Epithelial cell of esophagus (primary cell): ENCODE data around the gene KCNQ2.

ENCODE experiments used
- DNase-seq: peaks from one replicate; pipeline ENCODE4 v3.0.0; 2010; ENCODE audit warnings: low read depth
- H3K4me3 ChIP-seq: 2 replicates; pipeline ENCODE4 v1.5.1; 2011; ENCODE audit warnings: mild to moderate bottlenecking, low read length, control low read depth
- TF ChIP-seq, protein P1 (sequence below): IDR thresholded peaks from 2 replicates; pipeline ENCODE4 v1.5.1; 2011; ENCODE audit warnings: low read depth, mild to moderate bottlenecking, low read length, control low read depth, inconsistent platforms; ENCODE audit not compliant: insufficient read depth; ENCODE audit errors: missing control alignments

KCNQ2 gene

DNA sequence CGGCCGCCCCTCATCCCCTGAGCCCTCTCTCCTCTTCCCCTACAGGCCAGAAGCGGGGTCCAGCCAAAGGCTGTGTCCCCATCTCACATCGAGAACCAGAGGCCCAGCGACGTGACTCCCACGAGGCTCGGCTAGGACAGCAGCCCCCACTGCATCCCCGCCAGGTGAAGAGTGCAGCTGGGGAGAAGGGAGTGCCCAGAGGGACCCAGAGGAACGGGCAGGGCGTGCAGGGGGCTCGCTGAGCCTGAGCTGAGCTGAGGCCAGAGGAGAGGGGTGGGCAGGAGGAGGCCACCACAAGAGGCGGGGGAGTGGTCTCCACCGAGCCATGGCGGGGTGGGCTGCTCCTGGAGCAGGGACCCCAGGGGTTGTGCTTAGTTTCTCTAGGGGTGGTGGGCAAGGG, 32.6 kb downstream of the KCNQ2 start:
- H3K4me3 ChIP-seq, result no peak overlapping the region
- no peak for DNase-seq
- TF ChIP-seq, protein P1, sequence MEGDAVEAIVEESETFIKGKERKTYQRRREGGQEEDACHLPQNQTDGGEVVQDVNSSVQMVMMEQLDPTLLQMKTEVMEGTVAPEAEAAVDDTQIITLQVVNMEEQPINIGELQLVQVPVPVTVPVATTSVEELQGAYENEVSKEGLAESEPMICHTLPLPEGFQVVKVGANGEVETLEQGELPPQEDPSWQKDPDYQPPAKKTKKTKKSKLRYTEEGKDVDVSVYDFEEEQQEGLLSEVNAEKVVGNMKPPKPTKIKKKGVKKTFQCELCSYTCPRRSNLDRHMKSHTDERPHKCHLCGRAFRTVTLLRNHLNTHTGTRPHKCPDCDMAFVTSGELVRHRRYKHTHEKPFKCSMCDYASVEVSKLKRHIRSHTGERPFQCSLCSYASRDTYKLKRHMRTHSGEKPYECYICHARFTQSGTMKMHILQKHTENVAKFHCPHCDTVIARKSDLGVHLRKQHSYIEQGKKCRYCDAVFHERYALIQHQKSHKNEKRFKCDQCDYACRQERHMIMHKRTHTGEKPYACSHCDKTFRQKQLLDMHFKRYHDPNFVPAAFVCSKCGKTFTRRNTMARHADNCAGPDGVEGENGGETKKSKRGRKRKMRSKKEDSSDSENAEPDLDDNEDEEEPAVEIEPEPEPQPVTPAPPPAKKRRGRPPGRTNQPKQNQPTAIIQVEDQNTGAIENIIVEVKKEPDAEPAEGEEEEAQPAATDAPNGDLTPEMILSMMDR, result no peak

DNA sequence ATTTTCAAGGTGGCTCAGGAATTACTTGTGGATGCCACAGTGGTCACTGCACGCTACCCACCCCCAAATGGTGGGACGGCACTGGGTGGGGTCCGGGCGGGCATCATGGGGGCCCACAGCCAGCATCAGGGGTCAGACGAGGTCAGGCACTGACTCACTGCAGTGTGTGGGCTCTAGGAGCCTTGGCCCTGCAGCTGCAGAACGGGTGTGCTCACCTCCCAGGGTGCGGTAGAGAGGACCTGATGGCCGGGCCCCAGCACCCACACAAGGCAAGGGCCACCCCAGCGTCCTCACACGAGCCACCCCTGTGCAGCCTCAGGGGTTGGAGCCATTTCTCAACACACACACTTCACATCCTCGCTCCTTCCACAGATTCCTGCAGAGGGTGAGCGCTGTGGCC, 34.3 kb downstream of the KCNQ2 start:
- TF ChIP-seq, protein P1, result no peak
- no peak for DNase-seq
- no peak overlapping the region for H3K4me3 ChIP-seq

DNA sequence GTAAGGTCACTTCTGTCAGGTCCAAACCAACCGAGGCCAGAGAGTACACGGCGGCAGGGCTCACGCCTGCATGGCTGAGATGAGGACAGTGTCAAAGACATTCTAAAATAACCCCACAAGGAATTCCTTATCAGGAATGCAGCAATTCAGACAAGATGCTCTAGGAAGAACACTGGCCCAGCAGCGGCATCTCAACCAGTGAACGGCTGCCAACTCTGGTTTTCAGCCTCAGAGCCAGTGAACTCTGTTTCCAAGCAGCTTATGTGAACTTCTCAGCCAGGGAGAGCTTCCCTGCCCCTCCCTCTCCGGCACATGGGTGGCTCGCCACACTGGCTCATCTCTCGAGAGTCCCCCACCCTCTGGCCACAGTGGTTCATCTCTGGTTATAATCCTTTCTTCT, 36.9 kb downstream of the KCNQ2 start:
- no peak overlapping the region for H3K4me3 ChIP-seq
- TF ChIP-seq, protein P1, result no peak
- DNase-seq, result no peak

DNA sequence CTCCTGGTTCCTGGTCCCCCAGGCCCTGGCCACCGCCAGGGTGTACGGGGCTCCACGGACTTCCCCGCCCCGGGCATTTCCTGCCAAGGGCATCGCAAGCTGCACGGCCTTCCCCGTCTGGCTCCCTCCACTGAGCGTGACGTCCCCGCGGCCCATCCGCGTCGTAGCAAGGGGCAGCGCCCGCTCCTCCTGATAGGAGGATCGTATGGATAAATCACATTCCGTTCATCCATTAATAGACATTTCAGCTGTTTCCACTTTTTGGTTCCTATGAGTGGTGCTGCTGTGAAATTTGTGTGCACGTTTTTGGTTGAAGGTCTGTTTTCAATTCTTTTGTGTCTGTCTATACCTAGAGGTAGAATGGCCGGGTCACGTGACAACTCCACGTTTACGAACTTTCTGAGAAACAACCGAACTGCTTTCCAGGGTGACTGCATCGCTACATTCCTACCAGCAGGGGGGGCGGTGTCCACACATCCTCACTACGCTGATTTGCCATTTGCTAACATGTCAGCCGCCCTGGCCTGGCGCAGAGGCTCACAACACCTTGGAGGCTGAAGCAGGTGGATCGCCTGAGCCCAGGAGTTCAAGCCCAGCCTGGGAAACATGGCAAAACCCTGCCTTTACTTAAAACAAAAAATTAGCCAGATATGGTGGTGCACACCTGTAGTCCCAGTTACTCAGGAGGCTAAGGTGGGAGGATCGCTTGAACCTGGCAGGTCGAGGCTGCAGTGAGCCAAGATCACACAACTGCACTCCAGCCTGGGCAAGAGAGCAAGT, 37.7 kb downstream of the KCNQ2 start:
- peak; percentile 6 for DNase-seq
- TF ChIP-seq, protein P1, result peak; percentile 33
- H3K4me3 ChIP-seq, result no peak overlapping the region

DNA sequence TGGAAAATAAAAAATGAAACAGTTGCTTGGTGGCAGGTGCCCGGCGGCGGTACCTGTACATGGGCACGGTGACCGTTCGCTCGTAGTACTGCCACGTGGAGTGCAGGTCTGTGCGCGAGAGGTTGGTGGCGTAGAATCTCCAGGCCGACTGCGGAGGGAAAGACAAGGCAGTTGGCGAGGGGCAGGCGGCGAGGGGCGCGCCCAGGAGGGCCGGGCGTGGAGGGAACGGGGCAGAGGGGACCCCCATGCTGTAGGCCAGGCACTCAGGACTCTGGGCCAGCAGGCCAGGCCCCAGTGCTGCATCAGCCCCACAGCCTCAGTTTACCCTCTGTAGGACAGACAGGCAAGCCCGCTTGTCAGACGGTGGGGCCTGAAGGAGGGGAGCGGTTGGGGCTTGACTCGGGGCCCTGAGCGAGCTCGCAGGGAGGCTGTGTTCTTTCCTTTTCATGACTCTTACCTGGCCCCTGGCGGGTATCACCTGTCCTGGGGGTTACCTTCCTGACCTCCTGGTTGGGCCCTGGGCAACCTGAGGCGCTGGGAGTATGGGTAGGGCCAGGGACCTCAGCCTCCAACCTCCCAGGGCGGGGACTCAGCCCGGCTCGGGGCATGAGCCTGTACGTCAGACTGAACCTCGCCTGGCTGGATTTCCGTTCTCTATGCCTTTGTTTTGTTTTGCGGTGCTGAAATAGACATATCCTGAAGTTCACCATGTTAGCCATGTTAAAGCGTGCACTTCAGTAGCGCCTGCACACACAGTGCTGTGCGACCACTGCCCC, 38.5 kb downstream of the KCNQ2 start:
- no peak for DNase-seq
- no peak overlapping the region for H3K4me3 ChIP-seq
- TF ChIP-seq, protein P1, result no peak

DNA sequence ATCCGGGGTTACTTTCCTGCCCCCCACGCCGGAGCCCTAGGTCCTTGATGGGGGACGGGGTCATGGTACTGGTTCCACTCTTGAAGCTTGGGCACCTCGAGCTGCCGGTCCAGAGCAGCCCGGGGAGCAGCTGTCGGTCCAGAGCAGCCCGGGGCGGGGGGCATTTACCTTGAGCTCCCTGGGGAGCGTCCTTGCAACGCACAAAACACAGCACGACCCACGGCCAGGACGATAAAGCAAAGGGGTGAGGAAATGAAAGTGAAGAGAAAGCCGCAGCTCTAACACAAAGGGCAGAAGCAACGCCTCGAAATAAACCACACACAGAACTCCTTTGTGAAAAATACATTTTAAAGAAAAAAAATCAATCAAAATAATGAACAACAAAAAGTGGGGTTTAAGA, 39.1 kb downstream of the KCNQ2 start:
- no peak overlapping the region for H3K4me3 ChIP-seq
- DNase-seq, result no peak
- TF ChIP-seq, protein P1, result no peak
